ENCODE data around the gene COX5B. TPM values are rescaled to one million over a fixed set of nuclear protein-coding genes. Genes with fewer than 3 reads are reported as not detected.

The COX5B gene
- total and polyA plus RNA-seq, 10 of the 15 experiments (the other 5 are each of a cell fraction or from before 2014, with no cell fraction given), result 69.5 to 518 (median 363) TPM

- 65% methylated on average over 2 of the region's 2 CpGs for whole genome bisulfite sequencing (ENCODE audit: insufficient coverage, insufficient replicate concordance, low lambda C conversion rate, missing lambda C conversion rate)
- H3K79me2 ChIP-seq (ENCODE audit: control insufficient read depth, insufficient read depth, low read length), result no peaks in the 10 kb centered on the region
- H3K27ac ChIP-seq (ENCODE audit: control insufficient read depth, insufficient read depth), result no peak overlapping the region
- no peak overlapping the region for H3K4me2 ChIP-seq (ENCODE audit: control insufficient read depth, insufficient read depth)
- H3K36me3 ChIP-seq (ENCODE audit: control insufficient read depth in 2 of 2, insufficient read depth in 2 of 2, low read length in 1 of 2), result no peaks in the 10 kb centered on the region
- DNase-seq (ENCODE audit: low read depth, low spot score) (no peak), FAIRE-seq (no peak), ATAC-seq (no peak)
- H3K4me1 ChIP-seq (ENCODE audit: control insufficient read depth, insufficient read depth, low read length), result peaks cover 9% of the 10 kb centered on the region
- H2AFZ ChIP-seq (ENCODE audit: control insufficient read depth, low read depth, low read length), result no peak overlapping the region
- no TSS peak for BruUV-seq (replicated peaks)
- in situ Hi-C loops (cut with MboI) (no loop called here), intact Hi-C loops (cut with micrococcal nuclease; ENCODE audit: unreplicated experiment) (no loop called here)
- H4K20me1 ChIP-seq (ENCODE audit: control insufficient read depth, insufficient read depth), result no peaks in the 10 kb centered on the region
- SMC1A ChIA-PET (ENCODE audit: uncharacterized antibody, unreplicated experiment), result interaction anchor here (3.0 to 3.1 kb wide), 2 partner anchors 13 to 19 kb away, joined by 22 to 32 read pairs; partner anchors contain the start of gene ACTR1B
- H3K9ac ChIP-seq (ENCODE audit: control insufficient read depth, insufficient read depth, low read length), result no peak overlapping the region
- no peaks in the 10 kb centered on the region for H3K27me3 ChIP-seq (replicated peaks in 1 of 2; ENCODE audit: control insufficient read depth in 2 of 2, insufficient read depth in 2 of 2, low read length in 1 of 2)
- RAD21 ChIA-PET (ENCODE audit: unreplicated experiment), result interaction anchor here (0.6 to 3.6 kb wide), 3 partner anchors 11 to 31 kb away, joined by 3 to 27 read pairs (median 3); partner anchors contain the start of genes ACTR1B and COX5B
- POLR2A ChIA-PET, result interaction anchor here (0.7 to 3.4 kb wide), 3 partner anchors 13 to 19 kb away, joined by 3 to 25 read pairs (median 5); partner anchors contain the start of gene ACTR1B
- CTCF ChIA-PET, result interaction anchor here (1.6 to 3.3 kb wide), 4 partner anchors 13 to 87 kb away, joined by 5 to 26 read pairs (median 12); partner anchors contain the start of gene ACTR1B
- H3K9me3 ChIP-seq (replicated peaks; ENCODE audit: control insufficient read depth, insufficient read depth, low read length), result no peaks in the 10 kb centered on the region; the same call in 2 of the 3 replicates
- no peak overlapping the region for H3K4me3 ChIP-seq
- TF ChIP-seq STAT1 (conservative IDR thresholded peaks at IDR 0.05), result no peak
- TF ChIP-seq IRF3 (IDR thresholded peaks at IDR 0.05), result no peak
- no peak for TF ChIP-seq IKZF1 (conservative IDR thresholded peaks at IDR 0.05)
- no peak for TF ChIP-seq ZZZ3 (IDR thresholded peaks at IDR 0.05; ENCODE audit: control insufficient read depth, insufficient read length, low read depth)
- no peak for TF ChIP-seq MAX (IDR thresholded peaks at IDR 0.05; ENCODE audit: low read depth, low read length)
- TF ChIP-seq CBX5 (IDR thresholded peaks at IDR 0.05; ENCODE audit: low read depth), result no peak
- no peak for TF ChIP-seq YBX1 (IDR thresholded peaks at IDR 0.05)
- no peak for TF ChIP-seq NKRF (conservative IDR thresholded peaks at IDR 0.05)
- TF ChIP-seq SIX5 (IDR thresholded peaks at IDR 0.05; ENCODE audit: low read depth, low read length, severe bottlenecking), result no peak
- TF ChIP-seq E4F1 (IDR thresholded peaks at IDR 0.05; ENCODE audit: borderline replicate concordance, partially characterized antibody), result no peak
- no peak for TF ChIP-seq NRF1 (conservative IDR thresholded peaks at IDR 0.05; ENCODE audit: low read depth, low read length)
- TF ChIP-seq CBFB (IDR thresholded peaks at IDR 0.05; ENCODE audit: low read depth), result no peak
- no peak for TF ChIP-seq EP300 (IDR thresholded peaks at IDR 0.05; ENCODE audit: borderline replicate concordance in 1 of 2, control insufficient read depth in 1 of 2, low read depth in 2 of 2, low read length in 2 of 2)
- no peak for TF ChIP-seq HCFC1 (IDR thresholded peaks at IDR 0.05; ENCODE audit: low read length)
- no peak for TF ChIP-seq ATF7 (IDR thresholded peaks at IDR 0.05; ENCODE audit: low read depth)
Measured at GRCh38 chr2:97677480-97677879, 31.6 kb downstream of the COX5B start.
